ENCODE data around the gene PDZD4.

The PDZD4 gene

DNA sequence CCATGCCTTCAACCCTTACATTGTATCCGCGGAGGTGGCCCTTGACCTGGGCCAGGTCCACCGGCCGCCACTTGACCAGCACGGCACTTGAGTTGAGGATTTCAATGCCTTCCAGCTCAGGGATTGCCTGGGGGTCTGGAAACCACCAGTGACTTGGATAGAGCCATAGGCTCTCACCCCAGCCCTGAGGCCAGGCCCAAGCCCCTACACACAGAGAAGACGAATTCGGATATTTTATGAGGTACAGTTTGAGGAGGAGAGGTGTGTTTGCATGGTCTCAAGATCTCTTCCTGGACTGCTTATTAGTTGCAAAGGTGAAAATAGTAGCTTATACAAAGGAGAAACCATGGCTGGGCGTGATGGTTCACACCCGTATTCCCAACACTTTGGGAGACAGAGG, 35.3 kb upstream of the PDZD4 start:
- peak; percentile 5 for DNase-seq
- TF ChIP-seq, protein P1, sequence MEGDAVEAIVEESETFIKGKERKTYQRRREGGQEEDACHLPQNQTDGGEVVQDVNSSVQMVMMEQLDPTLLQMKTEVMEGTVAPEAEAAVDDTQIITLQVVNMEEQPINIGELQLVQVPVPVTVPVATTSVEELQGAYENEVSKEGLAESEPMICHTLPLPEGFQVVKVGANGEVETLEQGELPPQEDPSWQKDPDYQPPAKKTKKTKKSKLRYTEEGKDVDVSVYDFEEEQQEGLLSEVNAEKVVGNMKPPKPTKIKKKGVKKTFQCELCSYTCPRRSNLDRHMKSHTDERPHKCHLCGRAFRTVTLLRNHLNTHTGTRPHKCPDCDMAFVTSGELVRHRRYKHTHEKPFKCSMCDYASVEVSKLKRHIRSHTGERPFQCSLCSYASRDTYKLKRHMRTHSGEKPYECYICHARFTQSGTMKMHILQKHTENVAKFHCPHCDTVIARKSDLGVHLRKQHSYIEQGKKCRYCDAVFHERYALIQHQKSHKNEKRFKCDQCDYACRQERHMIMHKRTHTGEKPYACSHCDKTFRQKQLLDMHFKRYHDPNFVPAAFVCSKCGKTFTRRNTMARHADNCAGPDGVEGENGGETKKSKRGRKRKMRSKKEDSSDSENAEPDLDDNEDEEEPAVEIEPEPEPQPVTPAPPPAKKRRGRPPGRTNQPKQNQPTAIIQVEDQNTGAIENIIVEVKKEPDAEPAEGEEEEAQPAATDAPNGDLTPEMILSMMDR (IDR thresholded peaks at IDR 0.05; ENCODE audit: low read depth, low read length): no peak
- H3K36me3 ChIP-seq: peaks cover 82% of the 10 kb centered on the region
- no peak overlapping the region for H3K4me3 ChIP-seq (ENCODE audit: low read depth, low read length)
- no peak overlapping the region for H3K27ac ChIP-seq
- peaks cover 30% of the 10 kb centered on the region for H3K27me3 ChIP-seq (ENCODE audit: insufficient read depth, low read depth, severe bottlenecking)
- peaks cover 4% of the 10 kb centered on the region for H3K9me3 ChIP-seq (ENCODE audit: severe bottlenecking)

DNA sequence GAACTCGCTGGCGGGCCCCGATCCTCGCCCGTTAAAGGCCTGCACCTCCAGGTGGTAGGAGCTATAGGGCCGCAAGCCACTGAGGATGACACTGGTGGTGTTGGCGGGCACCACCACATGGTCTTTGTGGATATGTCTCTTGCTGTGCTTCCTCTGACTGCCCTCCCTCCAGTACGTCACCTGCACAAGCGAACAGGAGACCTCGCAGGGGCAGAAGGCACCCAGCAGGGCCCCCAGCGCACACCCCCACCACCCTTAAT, 34.9 kb upstream of the PDZD4 start:
- H3K9me3 ChIP-seq (ENCODE audit: severe bottlenecking): peaks cover 4% of the 10 kb centered on the region
- peak; percentile 6 for DNase-seq
- no peak overlapping the region for H3K27ac ChIP-seq
- peaks cover 78% of the 10 kb centered on the region for H3K36me3 ChIP-seq
- no peak overlapping the region for H3K4me3 ChIP-seq (ENCODE audit: low read depth, low read length)
- peaks cover 30% of the 10 kb centered on the region for H3K27me3 ChIP-seq (ENCODE audit: insufficient read depth, low read depth, severe bottlenecking)
- TF ChIP-seq, protein P1 (IDR thresholded peaks at IDR 0.05; ENCODE audit: low read depth, low read length): no peak

DNA sequence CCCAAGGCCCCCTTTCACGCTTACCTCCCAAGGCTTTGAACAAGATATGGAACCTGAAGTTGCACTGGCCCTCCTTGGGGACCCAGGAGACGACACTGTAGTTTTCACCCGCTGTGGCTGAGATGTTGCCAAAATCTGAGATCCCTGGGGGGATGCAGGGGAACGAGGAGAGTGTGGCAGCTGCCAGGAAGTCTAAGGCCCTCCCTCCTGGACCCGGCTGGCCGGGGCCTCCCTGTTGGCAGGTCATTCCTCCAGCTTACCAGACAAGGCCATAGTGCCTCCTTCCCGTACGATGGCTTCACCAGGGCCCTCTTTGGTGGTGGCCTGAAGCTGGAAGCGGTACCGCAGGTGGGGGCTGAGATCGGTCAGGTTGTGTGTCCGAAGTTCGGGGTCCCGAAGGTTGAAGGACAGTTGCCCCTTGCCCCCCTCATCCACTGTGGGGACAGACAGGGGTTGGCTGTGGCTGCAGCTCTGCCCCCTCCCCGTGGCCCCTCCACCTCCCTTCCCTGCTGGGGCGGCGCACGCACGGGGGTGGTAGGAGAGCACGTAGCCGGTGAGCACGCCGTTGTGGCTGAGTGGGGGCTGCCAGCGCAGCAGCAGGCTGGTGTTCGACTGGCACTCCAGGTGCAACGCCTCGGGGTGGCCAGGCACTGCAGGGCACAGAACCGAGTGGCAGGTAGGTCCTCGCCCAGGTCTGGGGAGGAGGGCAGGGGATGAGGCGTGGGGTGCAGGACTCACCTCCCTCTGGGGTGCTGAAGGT, 34.4 kb upstream of the PDZD4 start:
- peaks cover 28% of the 10 kb centered on the region for H3K27me3 ChIP-seq (ENCODE audit: insufficient read depth, low read depth, severe bottlenecking)
- peaks cover 73% of the 10 kb centered on the region for H3K36me3 ChIP-seq
- H3K27ac ChIP-seq: no peak overlapping the region
- DNase-seq: peak; percentile 5
- H3K9me3 ChIP-seq (ENCODE audit: severe bottlenecking): peaks cover 4% of the 10 kb centered on the region
- no peak overlapping the region for H3K4me3 ChIP-seq (ENCODE audit: low read depth, low read length)
- TF ChIP-seq, protein P1 (IDR thresholded peaks at IDR 0.05; ENCODE audit: low read depth, low read length): no peak

DNA sequence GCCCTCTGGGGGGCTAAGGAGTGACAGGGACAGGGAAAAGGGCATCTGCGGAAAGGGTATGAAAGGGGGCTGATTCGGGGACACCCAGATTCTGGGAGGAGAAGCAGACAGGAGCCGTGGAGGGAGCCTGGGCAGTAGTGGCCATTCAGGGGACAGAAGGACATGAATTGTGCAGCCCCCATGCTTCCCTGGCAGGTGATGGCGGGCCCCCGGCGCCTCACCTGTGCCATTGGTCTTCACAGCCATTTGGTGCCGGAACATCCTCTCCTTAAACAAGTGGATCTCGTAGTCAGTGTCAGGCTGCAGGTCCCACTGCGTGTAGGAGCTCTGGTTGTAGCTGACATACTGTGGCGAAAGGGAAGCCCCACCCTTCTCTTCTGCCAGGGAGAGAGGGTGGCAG, 33.8 kb upstream of the PDZD4 start:
- DNase-seq: no peak
- Histone ChIP-seq H3K36me3 (peaks cover 67% of the 10 kb centered on the region), H3K27me3 (ENCODE audit: insufficient read depth, low read depth, severe bottlenecking) (peaks cover 26% of the 10 kb centered on the region), H3K4me3 (ENCODE audit: low read depth, low read length) (no peak overlapping the region), H3K27ac (no peak overlapping the region), H3K9me3 (ENCODE audit: severe bottlenecking) (peaks cover 4% of the 10 kb centered on the region)
- TF ChIP-seq, protein P1 (IDR thresholded peaks at IDR 0.05; ENCODE audit: low read depth, low read length): no peak

DNA sequence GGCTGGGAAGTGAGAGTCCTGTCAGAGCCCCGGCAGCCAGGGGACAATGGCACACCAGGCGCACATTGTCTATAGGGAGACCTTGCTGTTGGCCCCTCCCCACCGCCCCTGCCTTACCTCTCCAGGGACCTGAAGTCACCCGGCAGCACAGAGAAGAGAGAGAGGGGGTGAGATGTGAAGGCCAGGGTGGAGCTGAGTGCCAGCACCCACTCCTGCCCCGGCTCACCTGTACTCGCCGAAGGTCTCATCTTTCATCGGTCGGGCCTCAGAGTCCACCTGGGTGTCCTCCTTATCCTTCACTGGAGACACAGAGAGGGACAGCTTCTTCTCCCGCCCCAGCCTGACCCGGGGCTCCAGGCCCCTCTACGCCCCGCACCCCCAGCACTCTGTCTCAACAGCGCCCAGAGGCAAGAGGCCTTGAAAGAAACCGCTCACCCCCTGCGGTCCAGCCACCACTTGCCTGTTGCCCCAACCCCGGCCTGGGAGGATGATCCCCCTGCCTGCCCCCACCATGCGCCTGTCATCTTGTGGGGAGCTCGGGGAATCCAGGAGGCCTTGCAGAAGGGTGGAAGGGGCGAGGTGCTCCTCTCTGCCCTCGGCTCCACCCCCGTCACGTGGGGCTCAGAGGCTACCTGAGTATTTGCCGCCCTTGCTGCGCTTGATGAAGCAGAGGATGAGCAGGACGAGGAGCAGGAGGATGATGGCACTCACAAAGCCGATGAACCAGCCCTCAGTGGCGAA, 33.1 kb upstream of the PDZD4 start:
- H3K4me3 ChIP-seq (ENCODE audit: low read depth, low read length): no peak overlapping the region
- peak; percentile 23 for DNase-seq
- TF ChIP-seq, protein P1 (IDR thresholded peaks at IDR 0.05; ENCODE audit: low read depth, low read length): no peak
- peak overlapping the region; percentile 59 for H3K27ac ChIP-seq
- H3K36me3 ChIP-seq: peaks cover 60% of the 10 kb centered on the region
- H3K9me3 ChIP-seq (ENCODE audit: severe bottlenecking): peaks cover 4% of the 10 kb centered on the region
- peaks cover 23% of the 10 kb centered on the region for H3K27me3 ChIP-seq (ENCODE audit: insufficient read depth, low read depth, severe bottlenecking)
